Activated CD8-positive, alpha-beta T cell treated with anti-CD3 and anti-CD28 coated beads, Interleukin-2, amount 10 ng/mL, durations not matched to agents 7 days and 5 days (primary cell): Measurements from ENCODE around the gene CSF1R. TPM values are rescaled to one million over a fixed set of nuclear protein-coding genes. Genes with fewer than 3 reads are reported as not detected.

Experiments used
- ATAC-seq: fragments of 150-1000 bp; cut with Tn5 transposase; one replicate; pipeline ENCODE4 v1.10.0; 2021; ENCODE audit warnings: moderate library complexity
- CTCF ChIA-PET: fragments of 350-600 bp; sonication (Branson Sonifier 250); formaldehyde crosslinking; loops from one replicate; lab custom pipeline; 2021; ENCODE audit warnings: antibody characterized with exemption; lab: Charles Lee
- POLR2A ChIA-PET: fragments of 350-600 bp; sonication (Branson Sonifier 250); formaldehyde crosslinking; loops from one replicate; lab custom pipeline; 2021; ENCODE audit warnings: antibody characterized with exemption; lab: Charles Lee
- DNase-seq: peaks from one replicate; pipeline ENCODE4 v3.0.0-alpha.2; 2020
- H3K27ac Mint-ChIP-seq: one replicate; pipeline ENCODE4 v1.8.0; 2021; ENCODE audit warnings: mild to moderate bottlenecking, mixed read lengths
- H3K27me3 Mint-ChIP-seq: one replicate; pipeline ENCODE4 v1.8.0; 2021; ENCODE audit warnings: low read depth, mixed read lengths
- H3K36me3 Mint-ChIP-seq: one replicate; pipeline ENCODE4 v1.8.0; 2021; ENCODE audit warnings: low read depth, mixed read lengths
- H3K4me1 Mint-ChIP-seq: one replicate; pipeline ENCODE4 v1.8.0; 2021; ENCODE audit warnings: low read depth, mixed read lengths
- H3K4me3 Mint-ChIP-seq: one replicate; pipeline ENCODE4 v1.8.0; 2021; ENCODE audit warnings: mild to moderate bottlenecking, mixed read lengths
- H3K9me3 Mint-ChIP-seq: one replicate; pipeline ENCODE4 v1.8.0; 2022; ENCODE audit warnings: mixed read lengths; ENCODE audit not compliant: insufficient read depth
- total RNA-seq, 2 experiments: library from RNA; stranded (reverse); gene quantifications; one replicate each; pipeline ENCODE4 v1.2.3, GENCODE V29; 2021

CSF1R gene
- total RNA-seq, 2 experiments from 2014 or later = not detected

GRCh38 chr5:150066436-150066835 is 19.9 kb downstream of the CSF1R start:
- ATAC-seq = no peak
- H3K4me1 Mint-ChIP-seq = peaks cover 26% of the 10 kb centered on the region
- H3K36me3 Mint-ChIP-seq = no peaks in the 10 kb centered on the region
- ChIA-PET POLR2A (interaction anchor here (1.0 kb wide), 1 partner anchor 346 kb away, joined by 3 read pairs; the partner anchor contains the start of gene CD74), CTCF (interaction anchor here (1.5 kb wide), 1 partner anchor 56 kb away, joined by 4 read pairs; no protein-coding TSS in a partner anchor)
- no peak for DNase-seq
- H3K27ac Mint-ChIP-seq = peak overlapping the region; percentile 67
- H3K4me3 Mint-ChIP-seq = no peak overlapping the region
- H3K27me3 Mint-ChIP-seq = peaks cover 12% of the 10 kb centered on the region
- no peaks in the 10 kb centered on the region for H3K9me3 Mint-ChIP-seq

GRCh38 chr5:150065886-150066285 is 20.5 kb downstream of the CSF1R start:
- H3K36me3 Mint-ChIP-seq = no peaks in the 10 kb centered on the region
- H3K27ac Mint-ChIP-seq = no peak overlapping the region
- ATAC-seq = no peak
- no peak overlapping the region for H3K4me3 Mint-ChIP-seq
- H3K9me3 Mint-ChIP-seq = no peaks in the 10 kb centered on the region
- DNase-seq = no peak
- H3K4me1 Mint-ChIP-seq = peaks cover 26% of the 10 kb centered on the region
- CTCF ChIA-PET = interaction anchor here (1.5 kb wide), 1 partner anchor 57 kb away, joined by 4 read pairs; no protein-coding TSS in a partner anchor
- peaks cover 12% of the 10 kb centered on the region for H3K27me3 Mint-ChIP-seq
- POLR2A ChIA-PET = interaction anchor here (0.7 to 1.0 kb wide), 2 partner anchors 9 to 347 kb away, joined by 3 read pairs; partner anchors contain the start of gene CD74

- ATAC-seq (no peak), DNase-seq (no peak)
- Mint-ChIP-seq H3K4me1 (peaks cover 26% of the 10 kb centered on the region), H3K36me3 (no peaks in the 10 kb centered on the region), H3K27me3 (peaks cover 12% of the 10 kb centered on the region), H3K27ac (no peak overlapping the region), H3K9me3 (no peaks in the 10 kb centered on the region), H3K4me3 (no peak overlapping the region)
- ChIA-PET CTCF (interaction anchor here (0.9 to 1.5 kb wide), 2 partner anchors 36 to 57 kb away, joined by 3 to 4 read pairs; no protein-coding TSS in a partner anchor), POLR2A (interaction anchor here (0.7 kb wide), 1 partner anchor 10 kb away, joined by 3 read pairs; no protein-coding TSS in a partner anchor)
These were observed 21.0 kb downstream of the CSF1R start for GRCh38 chr5:150065346-150065745.

- POLR2A ChIA-PET = interaction anchor here (1.0 kb wide), 1 partner anchor 43 kb away, joined by 3 read pairs; no protein-coding TSS in a partner anchor
These were observed 21.6 kb downstream of the CSF1R start for GRCh38 chr5:150064681-150065220.

GRCh38 chr5:150063638-150064037 is 22.7 kb downstream of the CSF1R start:
- no peaks in the 10 kb centered on the region for H3K36me3 Mint-ChIP-seq
- H3K27me3 Mint-ChIP-seq = peaks cover 12% of the 10 kb centered on the region
- H3K9me3 Mint-ChIP-seq = no peaks in the 10 kb centered on the region
- no peak overlapping the region for H3K4me3 Mint-ChIP-seq
- CTCF ChIA-PET = interaction anchor here (0.7 kb wide), 1 partner anchor 236 kb away, joined by 3 read pairs; no protein-coding TSS in a partner anchor
- no peak for DNase-seq
- peaks cover 28% of the 10 kb centered on the region for H3K4me1 Mint-ChIP-seq
- no peak for ATAC-seq
- H3K27ac Mint-ChIP-seq = no peak overlapping the region
- POLR2A ChIA-PET = interaction anchor here (1.4 kb wide), 1 partner anchor 10 kb away, joined by 3 read pairs; no protein-coding TSS in a partner anchor

More at GRCh38 chr5:150064681-150065220, 21.6 kb downstream of the CSF1R start:
- ATAC-seq (no peak), DNase-seq (no peak)
- Mint-ChIP-seq H3K9me3 (no peaks in the 10 kb centered on the region), H3K4me1 (peaks cover 26% of the 10 kb centered on the region), H3K4me3 (no peak overlapping the region), H3K36me3 (no peaks in the 10 kb centered on the region), H3K27me3 (peaks cover 12% of the 10 kb centered on the region), H3K27ac (no peak overlapping the region)
- CTCF ChIA-PET = interaction anchor here (0.9 kb wide), 1 partner anchor 35 kb away, joined by 3 read pairs; no protein-coding TSS in a partner anchor

- POLR2A ChIA-PET = interaction anchor here (1.4 kb wide), 1 partner anchor 9 kb away, joined by 3 read pairs; no protein-coding TSS in a partner anchor
- peaks cover 12% of the 10 kb centered on the region for H3K27me3 Mint-ChIP-seq
- no peak for ATAC-seq
- no peaks in the 10 kb centered on the region for H3K9me3 Mint-ChIP-seq
- peaks cover 20% of the 10 kb centered on the region for H3K4me1 Mint-ChIP-seq
- H3K27ac Mint-ChIP-seq = no peak overlapping the region
- H3K4me3 Mint-ChIP-seq = no peak overlapping the region
- CTCF ChIA-PET = no interaction called here
- H3K36me3 Mint-ChIP-seq = no peaks in the 10 kb centered on the region
- DNase-seq = no peak
These were observed 24.0 kb downstream of the CSF1R start for GRCh38 chr5:150062216-150062922.

GRCh38 chr5:150061538-150061995 is 24.8 kb downstream of the CSF1R start:
- Mint-ChIP-seq H3K27ac (no peak overlapping the region), H3K4me1 (peaks cover 12% of the 10 kb centered on the region), H3K4me3 (no peak overlapping the region), H3K36me3 (no peaks in the 10 kb centered on the region), H3K9me3 (no peaks in the 10 kb centered on the region), H3K27me3 (peaks cover 12% of the 10 kb centered on the region)
- ATAC-seq (no peak), DNase-seq (no peak)
- ChIA-PET CTCF (interaction anchor here (1.0 kb wide), 1 partner anchor 13 kb away, joined by 3 read pairs; no protein-coding TSS in a partner anchor), POLR2A (no interaction called here)

GRCh38 chr5:150060471-150060870 is 25.9 kb downstream of the CSF1R start:
- peaks cover 12% of the 10 kb centered on the region for H3K27me3 Mint-ChIP-seq
- ChIA-PET CTCF (interaction anchor here (1.0 kb wide), 1 partner anchor 12 kb away, joined by 3 read pairs; no protein-coding TSS in a partner anchor), POLR2A (no interaction called here)
- H3K36me3 Mint-ChIP-seq = no peaks in the 10 kb centered on the region
- ATAC-seq (no peak), DNase-seq (no peak)
- H3K9me3 Mint-ChIP-seq = no peaks in the 10 kb centered on the region
- H3K27ac Mint-ChIP-seq = no peak overlapping the region
- H3K4me3 Mint-ChIP-seq = no peak overlapping the region
- H3K4me1 Mint-ChIP-seq = peaks cover 6% of the 10 kb centered on the region

GRCh38 chr5:150059623-150060022 is 26.7 kb downstream of the CSF1R start:
- H3K9me3 Mint-ChIP-seq = no peaks in the 10 kb centered on the region
- H3K27me3 Mint-ChIP-seq = peaks cover 11% of the 10 kb centered on the region
- H3K4me1 Mint-ChIP-seq = peaks cover 6% of the 10 kb centered on the region
- POLR2A ChIA-PET = no interaction called here
- ATAC-seq (no peak), DNase-seq (no peak)
- CTCF ChIA-PET = no interaction called here
- no peak overlapping the region for H3K4me3 Mint-ChIP-seq
- H3K36me3 Mint-ChIP-seq = peaks cover 4% of the 10 kb centered on the region
- peak overlapping the region; percentile 46 for H3K27ac Mint-ChIP-seq

GRCh38 chr5:150058480-150059126 is 27.8 kb downstream of the CSF1R start:
- Mint-ChIP-seq H3K9me3 (no peaks in the 10 kb centered on the region), H3K4me1 (peaks cover 6% of the 10 kb centered on the region), H3K36me3 (peaks cover 11% of the 10 kb centered on the region), H3K4me3 (no peak overlapping the region), H3K27ac (peak overlapping the region; percentile 51), H3K27me3 (peaks cover 4% of the 10 kb centered on the region)
- ChIA-PET POLR2A (no interaction called here), CTCF (interaction anchor here (1.3 kb wide), 1 partner anchor 10 kb away, joined by 3 read pairs; no protein-coding TSS in a partner anchor)
- no peak for ATAC-seq
- DNase-seq = no peak

GRCh38 chr5:150057996-150058395 is 28.4 kb downstream of the CSF1R start:
- Mint-ChIP-seq H3K27ac (peak overlapping the region; percentile 2), H3K4me1 (peaks cover 8% of the 10 kb centered on the region), H3K4me3 (no peak overlapping the region), H3K27me3 (no peaks in the 10 kb centered on the region), H3K36me3 (peaks cover 17% of the 10 kb centered on the region), H3K9me3 (no peaks in the 10 kb centered on the region)
- ChIA-PET POLR2A (no interaction called here), CTCF (interaction anchor here (1.3 kb wide), 1 partner anchor 9 kb away, joined by 3 read pairs; no protein-coding TSS in a partner anchor)
- ATAC-seq (no peak), DNase-seq (no peak)
